Activated CD4-positive, alpha-beta T cell treated with anti-CD3 and anti-CD28 coated beads, Interleukin-2, amount 10 ng/mL, durations not matched to agents 24 days and 14 days (primary cell): ENCODE data around the gene LRP3. TPM values are rescaled to one million over a fixed set of nuclear protein-coding genes. Genes with fewer than 3 reads are reported as not detected.

Experiments
- DNase-seq: peaks from one replicate; pipeline ENCODE4 v3.0.0; 2022
- H3K27ac Mint-ChIP-seq: one replicate; pipeline ENCODE4 v1.8.0; 2022; ENCODE audit warnings: mild to moderate bottlenecking, mixed read lengths
- H3K27me3 Mint-ChIP-seq: one replicate; pipeline ENCODE4 v1.8.0; 2022; ENCODE audit warnings: mixed read lengths
- H3K36me3 Mint-ChIP-seq: one replicate; pipeline ENCODE4 v1.8.0; 2022; ENCODE audit warnings: low read depth, mild to moderate bottlenecking, mixed read lengths
- H3K4me1 Mint-ChIP-seq: one replicate; pipeline ENCODE4 v1.8.0; 2021; ENCODE audit warnings: mixed read lengths
- H3K4me3 Mint-ChIP-seq: one replicate; pipeline ENCODE4 v1.8.0; 2022; ENCODE audit warnings: mild to moderate bottlenecking, moderate library complexity, mixed read lengths
- H3K9me3 Mint-ChIP-seq: one replicate; pipeline ENCODE4 v1.8.0; 2021; ENCODE audit warnings: mixed read lengths
- intact Hi-C: fragments of 100-400 bp; cut with micrococcal nuclease; formaldehyde crosslinking; loops from one replicate; pipeline ENCODE4 v1.15.1; 2023
- total RNA-seq: library from RNA; stranded (reverse); gene quantifications from 2 replicates; pipeline ENCODE4 v1.2.3, GENCODE V29; 2022

LRP3 gene
- total RNA-seq, 1 donor from 2014 or later, result 0.23 TPM

DNA sequence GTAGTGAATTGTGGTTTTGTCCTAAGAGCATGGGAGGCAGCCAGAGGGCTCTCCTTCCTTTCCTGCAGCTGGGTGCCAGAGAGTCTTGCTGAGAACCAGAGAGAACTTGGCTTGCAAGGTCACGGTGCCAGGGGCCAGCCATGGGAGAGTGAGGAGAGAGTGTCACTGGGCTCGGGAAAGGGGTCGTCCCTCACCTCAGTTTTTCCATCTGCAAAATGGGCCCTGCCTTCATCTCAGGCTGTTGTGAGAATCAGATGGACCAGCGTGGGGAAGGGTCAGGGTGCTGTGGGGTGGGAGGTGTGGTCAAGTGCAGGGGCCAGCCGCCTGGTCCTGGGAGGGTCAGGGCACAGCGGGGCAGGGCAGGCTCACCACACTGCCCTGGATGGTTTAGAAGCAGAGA lies 7.3 kb downstream of the LRP3 start:
- DNase-seq, result no peak
- Mint-ChIP-seq H3K9me3 (no peaks in the 10 kb centered on the region), H3K27ac (no peak overlapping the region), H3K36me3 (no peaks in the 10 kb centered on the region), H3K4me1 (no peaks in the 10 kb centered on the region), H3K27me3 (peaks cover 4% of the 10 kb centered on the region), H3K4me3 (no peak overlapping the region)
- intact Hi-C loops, result no loop called here

- Mint-ChIP-seq H3K9me3 (no peaks in the 10 kb centered on the region), H3K27me3 (no peaks in the 10 kb centered on the region), H3K4me1 (no peaks in the 10 kb centered on the region), H3K36me3 (no peaks in the 10 kb centered on the region), H3K4me3 (no peak overlapping the region), H3K27ac (no peak overlapping the region)
- no peak for DNase-seq
- intact Hi-C loops, result no loop called here
These were observed 7.9 kb downstream of the LRP3 start for GRCh38 chr19:33201886-33202545.

DNA sequence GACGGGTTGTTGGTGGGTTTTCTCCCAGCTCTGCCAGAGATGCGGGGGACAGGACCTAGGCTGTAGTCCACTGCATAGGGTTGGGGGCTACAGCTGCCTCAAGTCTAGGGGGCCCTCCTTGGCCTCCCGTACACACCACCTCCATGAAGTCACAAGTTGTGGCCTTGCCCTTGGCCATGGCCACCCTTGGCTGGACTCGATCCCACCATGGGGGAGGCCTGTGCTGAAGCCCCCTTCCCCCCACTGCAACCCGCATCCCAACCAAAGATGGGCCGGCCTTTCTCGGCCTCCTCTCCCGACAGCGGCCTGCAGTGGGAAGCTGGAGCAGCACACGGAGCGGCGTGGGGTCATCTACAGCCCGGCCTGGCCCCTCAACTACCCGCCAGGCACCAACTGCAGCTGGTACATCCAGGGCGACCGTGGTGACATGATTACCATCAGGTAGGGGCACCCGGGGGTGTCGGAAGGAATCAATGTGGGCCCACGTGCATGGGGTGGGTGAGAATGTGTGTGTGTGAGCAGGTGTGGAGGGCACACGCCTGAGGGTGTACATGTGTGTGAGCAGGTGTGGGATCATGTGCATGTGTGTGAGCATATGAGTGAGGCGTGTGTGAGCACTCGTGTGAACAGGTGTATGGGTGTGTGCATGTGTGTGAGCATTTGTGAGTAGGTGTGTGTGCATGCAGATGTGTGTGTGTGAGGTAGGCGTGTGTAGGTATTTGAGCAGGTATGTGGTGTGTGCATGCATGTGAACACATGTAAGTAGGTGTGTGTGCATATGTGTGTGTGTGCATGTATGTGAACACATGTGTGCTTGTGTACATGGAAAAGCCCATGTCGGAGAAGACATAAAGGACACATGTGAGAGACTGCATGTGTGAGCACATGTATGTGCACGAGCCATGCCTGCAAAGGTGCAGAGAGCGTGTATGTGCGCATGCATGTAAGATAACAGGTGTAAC lies 8.7 kb downstream of the LRP3 start:
- intact Hi-C loops, result no loop called here
- Mint-ChIP-seq H3K4me1 (no peaks in the 10 kb centered on the region), H3K27ac (no peak overlapping the region), H3K9me3 (no peaks in the 10 kb centered on the region), H3K36me3 (no peaks in the 10 kb centered on the region), H3K27me3 (no peaks in the 10 kb centered on the region), H3K4me3 (no peak overlapping the region)
- no peak for DNase-seq

DNA sequence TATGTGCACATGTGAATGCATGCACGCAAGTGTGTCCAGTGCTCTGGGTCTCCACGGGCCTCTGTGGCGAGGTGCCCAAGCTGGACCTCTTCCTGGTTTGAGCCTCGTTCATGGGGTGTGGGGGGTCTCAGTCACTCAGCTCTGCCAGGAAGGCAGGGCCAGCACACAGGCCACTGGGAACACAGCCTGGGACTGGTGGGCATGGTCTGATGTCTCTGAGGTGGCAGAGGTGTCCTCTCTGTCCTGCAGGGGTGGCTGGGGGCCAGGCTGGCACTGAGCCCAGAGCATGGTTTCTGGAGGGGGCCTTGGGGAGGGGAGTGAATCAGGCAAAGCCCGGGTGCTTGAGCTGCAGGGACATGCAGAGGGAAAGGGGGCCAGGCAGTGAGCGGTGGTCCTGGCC lies 9.4 kb downstream of the LRP3 start:
- no peak for DNase-seq
- intact Hi-C loops, result no loop called here
- Mint-ChIP-seq H3K27me3 (no peaks in the 10 kb centered on the region), H3K4me1 (no peaks in the 10 kb centered on the region), H3K4me3 (no peak overlapping the region), H3K27ac (no peak overlapping the region), H3K36me3 (no peaks in the 10 kb centered on the region), H3K9me3 (no peaks in the 10 kb centered on the region)

DNA sequence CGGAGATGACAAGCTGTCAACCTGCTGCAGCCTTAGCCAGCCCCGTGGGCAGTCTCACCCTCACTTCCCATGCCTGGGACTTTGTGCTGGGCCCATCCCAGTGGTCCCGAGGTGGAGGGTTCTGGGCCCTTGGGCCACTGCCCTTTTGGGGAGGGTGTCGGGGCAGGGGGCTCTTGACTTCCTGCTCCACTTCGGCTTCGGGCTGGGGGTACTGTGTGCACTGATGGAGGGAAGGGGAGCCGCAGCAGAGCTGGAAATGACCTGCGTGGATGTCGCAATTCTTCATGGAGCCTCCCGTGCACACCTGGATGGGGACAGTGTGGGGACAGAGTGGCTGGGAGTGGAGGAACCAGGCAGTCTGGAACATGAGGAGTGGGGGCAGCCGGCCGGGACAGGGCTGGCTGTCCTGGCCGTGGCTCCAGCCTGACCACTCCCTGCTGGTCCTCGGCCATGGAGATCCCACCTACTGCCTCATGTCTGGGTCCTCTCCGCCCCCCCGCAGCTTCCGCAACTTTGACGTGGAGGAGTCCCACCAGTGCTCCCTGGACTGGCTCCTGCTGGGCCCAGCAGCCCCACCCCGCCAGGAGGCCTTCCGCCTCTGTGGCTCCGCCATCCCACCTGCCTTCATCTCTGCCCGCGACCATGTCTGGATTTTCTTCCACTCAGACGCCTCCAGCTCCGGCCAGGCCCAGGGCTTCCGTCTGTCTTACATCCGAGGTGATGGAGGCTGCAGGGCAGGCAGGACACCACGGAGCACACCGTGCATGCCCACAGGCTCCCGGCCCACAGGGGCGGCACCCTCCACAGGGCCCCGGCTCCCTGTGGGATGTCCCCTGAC lies 10.2 kb downstream of the LRP3 start:
- Mint-ChIP-seq H3K4me1 (no peaks in the 10 kb centered on the region), H3K9me3 (no peaks in the 10 kb centered on the region), H3K27ac (no peak overlapping the region), H3K36me3 (no peaks in the 10 kb centered on the region), H3K4me3 (no peak overlapping the region), H3K27me3 (no peaks in the 10 kb centered on the region)
- no peak for DNase-seq
- intact Hi-C loops, result no loop called here

DNA sequence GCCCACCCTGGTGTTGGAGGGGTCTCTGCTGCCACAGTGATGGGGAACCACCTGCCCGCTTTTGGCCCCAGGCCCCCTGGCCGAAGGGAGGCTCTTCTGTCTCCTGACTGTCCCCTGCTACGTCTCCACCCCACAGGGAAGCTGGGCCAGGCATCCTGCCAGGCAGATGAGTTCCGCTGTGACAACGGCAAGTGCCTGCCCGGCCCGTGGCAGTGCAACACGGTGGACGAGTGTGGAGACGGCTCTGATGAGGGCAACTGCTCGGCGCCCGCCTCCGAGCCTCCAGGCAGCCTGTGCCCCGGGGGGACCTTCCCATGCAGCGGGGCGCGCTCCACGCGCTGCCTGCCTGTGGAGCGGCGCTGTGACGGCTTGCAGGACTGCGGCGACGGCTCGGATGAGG lies 11.0 kb downstream of the LRP3 start:
- Mint-ChIP-seq H3K27me3 (no peaks in the 10 kb centered on the region), H3K27ac (no peak overlapping the region), H3K36me3 (no peaks in the 10 kb centered on the region), H3K4me1 (no peaks in the 10 kb centered on the region), H3K4me3 (no peak overlapping the region), H3K9me3 (no peaks in the 10 kb centered on the region)
- DNase-seq, result no peak
- intact Hi-C loops, result no loop called here

GRCh38 chr19:33205531-33206260 lies 11.6 kb downstream of the LRP3 start:
- H3K4me1 Mint-ChIP-seq, result no peaks in the 10 kb centered on the region
- H3K4me3 Mint-ChIP-seq, result no peak overlapping the region
- H3K9me3 Mint-ChIP-seq, result no peaks in the 10 kb centered on the region
- no peak for DNase-seq
- H3K27me3 Mint-ChIP-seq, result no peaks in the 10 kb centered on the region
- intact Hi-C loops, result no loop called here
- H3K27ac Mint-ChIP-seq, result no peak overlapping the region
- H3K36me3 Mint-ChIP-seq, result no peaks in the 10 kb centered on the region

DNA sequence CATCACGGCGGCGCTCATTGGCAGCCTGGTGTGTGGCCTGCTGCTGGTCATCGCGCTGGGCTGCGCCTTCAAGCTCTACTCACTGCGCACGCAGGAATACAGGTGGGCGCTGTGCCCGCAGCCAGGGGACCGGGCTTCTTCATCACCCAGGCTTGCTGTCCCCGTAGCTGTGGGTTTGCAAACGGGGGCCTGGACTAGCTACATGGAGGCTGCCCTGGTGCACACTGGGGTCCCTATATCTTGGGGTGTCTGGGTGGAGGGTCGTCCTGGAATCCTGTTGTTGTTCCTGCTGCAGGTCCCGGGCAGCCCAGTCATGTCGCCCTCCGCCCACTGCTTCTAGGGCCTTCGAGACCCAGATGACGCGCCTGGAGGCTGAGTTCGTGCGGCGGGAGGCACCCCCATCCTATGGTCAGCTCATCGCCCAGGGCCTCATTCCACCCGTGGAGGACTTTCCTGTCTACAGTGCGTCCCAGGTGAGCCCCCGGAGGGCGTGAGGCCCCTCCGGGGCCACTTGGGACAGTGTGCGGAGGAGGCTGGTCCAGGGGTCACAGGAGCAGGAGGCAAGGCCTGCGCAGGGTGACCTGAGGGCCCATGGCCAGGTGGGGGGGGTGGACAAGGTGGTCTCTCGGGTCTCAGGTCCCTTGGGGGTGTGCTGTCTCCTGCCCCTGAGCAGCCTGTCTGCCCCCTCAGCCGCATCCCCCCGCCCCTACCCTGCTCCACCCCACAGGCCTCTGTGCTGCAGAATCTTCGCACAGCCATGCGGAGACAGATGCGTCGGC lies 12.3 kb downstream of the LRP3 start:
- no peaks in the 10 kb centered on the region for H3K27me3 Mint-ChIP-seq
- no peaks in the 10 kb centered on the region for H3K4me1 Mint-ChIP-seq
- H3K27ac Mint-ChIP-seq, result no peak overlapping the region
- H3K9me3 Mint-ChIP-seq, result no peaks in the 10 kb centered on the region
- intact Hi-C loops, result no loop called here
- no peaks in the 10 kb centered on the region for H3K36me3 Mint-ChIP-seq
- no peak for DNase-seq
- H3K4me3 Mint-ChIP-seq, result no peak overlapping the region

- Mint-ChIP-seq H3K4me1 (no peaks in the 10 kb centered on the region), H3K36me3 (no peaks in the 10 kb centered on the region), H3K27ac (no peak overlapping the region), H3K27me3 (no peaks in the 10 kb centered on the region), H3K9me3 (no peaks in the 10 kb centered on the region), H3K4me3 (no peak overlapping the region)
- intact Hi-C loops, result no loop called here
- DNase-seq, result no peak
These were observed 13.0 kb downstream of the LRP3 start for GRCh38 chr19:33207040-33207620.

- no peak overlapping the region for H3K27ac Mint-ChIP-seq
- H3K4me3 Mint-ChIP-seq, result no peak overlapping the region
- H3K9me3 Mint-ChIP-seq, result no peaks in the 10 kb centered on the region
- no peaks in the 10 kb centered on the region for H3K27me3 Mint-ChIP-seq
- H3K4me1 Mint-ChIP-seq, result no peaks in the 10 kb centered on the region
- no peak for DNase-seq
- no peaks in the 10 kb centered on the region for H3K36me3 Mint-ChIP-seq
- intact Hi-C loops, result no loop called here
These were observed 13.8 kb downstream of the LRP3 start for GRCh38 chr19:33207903-33208302.

GRCh38 chr19:33208371-33208895 lies 14.3 kb downstream of the LRP3 start:
- Mint-ChIP-seq H3K9me3 (no peaks in the 10 kb centered on the region), H3K36me3 (no peaks in the 10 kb centered on the region), H3K27ac (no peak overlapping the region), H3K27me3 (no peaks in the 10 kb centered on the region), H3K4me3 (no peak overlapping the region), H3K4me1 (no peaks in the 10 kb centered on the region)
- no peak for DNase-seq
- intact Hi-C loops, result no loop called here

GRCh38 chr19:33208904-33209849 lies 15.0 kb downstream of the LRP3 start:
- Mint-ChIP-seq H3K36me3 (no peaks in the 10 kb centered on the region), H3K27me3 (no peaks in the 10 kb centered on the region), H3K4me1 (no peaks in the 10 kb centered on the region), H3K9me3 (no peaks in the 10 kb centered on the region), H3K27ac (no peak overlapping the region), H3K4me3 (no peak overlapping the region)
- intact Hi-C loops, result no loop called here
- DNase-seq, result no peak
